Lower lobe of right lung (tissue), 2 donors: ENCODE measurements around the gene PPM1H. TPM values are rescaled to one million over a fixed set of nuclear protein-coding genes. Genes with fewer than 3 reads are reported as not detected.

Source experiments
- ATAC-seq, 2 donors: fragments of 200-7000 bp; cut with Tn5 transposase; one replicate each; pipeline ENCODE4 v1.9.1; 2020 to 2022; ENCODE audit warnings: mild to moderate bottlenecking in 2 of 2, moderate library complexity in 2 of 2
- DNase-seq: peaks from one replicate; pipeline ENCODE4 v3.0.0-alpha.2; 2020
- H3K27ac ChIP-seq: fragments of 200-600 bp; one replicate; pipeline ENCODE4 v1.8.0; 2022
- H3K27me3 ChIP-seq: fragments of 200-600 bp; one replicate; pipeline ENCODE4 v1.8.0; 2022; ENCODE audit warnings: low read depth
- H3K36me3 ChIP-seq: fragments of 200-600 bp; one replicate; pipeline ENCODE4 v1.8.0; 2022; ENCODE audit warnings: mild to moderate bottlenecking
- H3K4me1 ChIP-seq: fragments of 200-600 bp; one replicate; pipeline ENCODE4 v1.8.0; 2022
- H3K4me3 ChIP-seq: fragments of 200-600 bp; one replicate; pipeline ENCODE4 v1.8.0; 2022; ENCODE audit warnings: mild to moderate bottlenecking
- H3K9me3 ChIP-seq: fragments of 200-600 bp; one replicate; pipeline ENCODE4 v1.8.0; 2022
- intact Hi-C: fragments of 100-400 bp; cut with DNase I; formaldehyde crosslinking; loops from one replicate; pipeline ENCODE4 v1.11.0; 2022
- total RNA-seq: library from RNA; stranded (reverse); fragmentation: NEBNext Ultra II Directional; extraction: Animal tissue kit (Norgen Biotek cat#: 25700); gene quantifications from one replicate; pipeline ENCODE4 v1.2.1, GENCODE V29; 2021
- TF ChIP-seq, protein P1 (sequence below): fragments of 200-600 bp; IDR thresholded peaks from one replicate; pipeline ENCODE4 v1.8.0; 2022; ENCODE audit warnings: antibody characterized with exemption, mild to moderate bottlenecking
- donor health status: DM: no; HTN: yes; CAD: no; lungs with severe emphysema.

Gene PPM1H
- total RNA-seq, 1 donor from 2014 or later, result 6.8 TPM

DNA sequence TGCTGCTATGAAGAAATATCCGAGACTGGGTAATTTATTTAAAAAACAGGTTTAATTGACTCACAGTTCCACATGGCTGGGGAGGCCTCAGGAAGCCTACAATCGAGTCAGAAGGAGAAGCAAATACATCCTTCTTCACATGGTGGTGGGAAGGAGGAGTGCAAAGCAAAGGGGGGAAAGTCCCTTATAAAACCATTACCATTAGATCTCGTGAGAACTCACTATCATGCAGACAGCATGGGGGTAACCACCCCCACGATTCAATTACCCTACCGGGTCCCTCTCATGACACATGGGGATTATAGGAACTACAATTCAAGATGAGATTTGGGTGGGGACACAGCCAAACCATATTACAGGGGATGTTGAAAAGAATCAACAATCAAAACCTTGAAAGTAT, 74.9 kb downstream of the PPM1H start:
- H3K27me3 ChIP-seq, result no peaks in the 10 kb centered on the region
- intact Hi-C loops, result no loop called here
- H3K4me1 ChIP-seq, result peaks cover 7% of the 10 kb centered on the region
- H3K27ac ChIP-seq, result no peak overlapping the region
- TF ChIP-seq, protein P1, sequence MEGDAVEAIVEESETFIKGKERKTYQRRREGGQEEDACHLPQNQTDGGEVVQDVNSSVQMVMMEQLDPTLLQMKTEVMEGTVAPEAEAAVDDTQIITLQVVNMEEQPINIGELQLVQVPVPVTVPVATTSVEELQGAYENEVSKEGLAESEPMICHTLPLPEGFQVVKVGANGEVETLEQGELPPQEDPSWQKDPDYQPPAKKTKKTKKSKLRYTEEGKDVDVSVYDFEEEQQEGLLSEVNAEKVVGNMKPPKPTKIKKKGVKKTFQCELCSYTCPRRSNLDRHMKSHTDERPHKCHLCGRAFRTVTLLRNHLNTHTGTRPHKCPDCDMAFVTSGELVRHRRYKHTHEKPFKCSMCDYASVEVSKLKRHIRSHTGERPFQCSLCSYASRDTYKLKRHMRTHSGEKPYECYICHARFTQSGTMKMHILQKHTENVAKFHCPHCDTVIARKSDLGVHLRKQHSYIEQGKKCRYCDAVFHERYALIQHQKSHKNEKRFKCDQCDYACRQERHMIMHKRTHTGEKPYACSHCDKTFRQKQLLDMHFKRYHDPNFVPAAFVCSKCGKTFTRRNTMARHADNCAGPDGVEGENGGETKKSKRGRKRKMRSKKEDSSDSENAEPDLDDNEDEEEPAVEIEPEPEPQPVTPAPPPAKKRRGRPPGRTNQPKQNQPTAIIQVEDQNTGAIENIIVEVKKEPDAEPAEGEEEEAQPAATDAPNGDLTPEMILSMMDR, result no peak
- H3K4me3 ChIP-seq, result no peak overlapping the region
- no peak for ATAC-seq
- H3K36me3 ChIP-seq, result no peaks in the 10 kb centered on the region
- no peak for DNase-seq
- no peaks in the 10 kb centered on the region for H3K9me3 ChIP-seq

DNA sequence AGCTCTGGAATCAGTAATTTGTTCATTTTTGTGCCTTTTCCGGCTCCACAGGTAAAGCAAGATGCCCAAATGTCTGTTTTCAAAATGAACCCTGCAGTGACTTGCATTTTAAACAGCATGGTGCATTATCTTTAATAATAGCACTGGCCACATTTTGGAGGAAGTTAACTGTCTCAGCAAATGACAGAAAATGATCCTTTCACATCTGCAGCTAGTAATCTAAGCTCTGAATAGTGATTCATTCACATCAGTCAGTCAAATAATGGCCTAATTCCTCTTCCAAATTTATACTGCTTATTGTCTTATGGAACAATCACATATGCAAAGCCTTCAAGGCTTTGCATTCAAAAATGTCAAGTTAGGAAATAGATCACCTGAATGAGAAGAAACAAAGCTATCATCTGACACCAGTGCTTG, 75.6 kb downstream of the PPM1H start:
- ATAC-seq, result no peak
- no peaks in the 10 kb centered on the region for H3K36me3 ChIP-seq
- H3K27ac ChIP-seq, result no peak overlapping the region
- no peak overlapping the region for H3K4me3 ChIP-seq
- peaks cover 7% of the 10 kb centered on the region for H3K4me1 ChIP-seq
- TF ChIP-seq, protein P1, result no peak
- intact Hi-C loops, result no loop called here
- DNase-seq, result no peak
- H3K9me3 ChIP-seq, result no peaks in the 10 kb centered on the region
- no peaks in the 10 kb centered on the region for H3K27me3 ChIP-seq

DNA sequence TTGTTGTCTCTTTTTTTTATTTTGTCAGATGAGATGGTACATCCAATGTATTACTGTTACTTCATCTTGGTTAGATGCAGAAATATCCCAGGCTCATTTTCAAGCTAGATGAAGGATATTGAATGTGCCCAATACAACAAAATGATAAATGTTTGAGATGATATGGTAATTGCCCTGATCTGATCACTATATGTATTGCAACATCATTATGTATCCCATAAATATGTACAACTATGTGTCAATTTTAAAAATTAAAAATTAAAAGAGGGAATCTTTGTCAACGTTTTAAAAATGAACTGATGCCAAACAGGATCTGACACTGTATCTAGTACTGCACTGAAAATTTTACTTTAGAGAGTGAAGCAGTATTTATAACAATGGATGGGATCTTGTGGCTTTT, 78.5 kb downstream of the PPM1H start:
- TF ChIP-seq, protein P1, result no peak
- Histone ChIP-seq H3K4me3 (no peak overlapping the region), H3K36me3 (no peaks in the 10 kb centered on the region), H3K27me3 (no peaks in the 10 kb centered on the region), H3K27ac (no peak overlapping the region), H3K9me3 (no peaks in the 10 kb centered on the region), H3K4me1 (peaks cover 11% of the 10 kb centered on the region)
- DNase-seq (no peak), ATAC-seq (no peak)
- intact Hi-C loops, result no loop called here

DNA sequence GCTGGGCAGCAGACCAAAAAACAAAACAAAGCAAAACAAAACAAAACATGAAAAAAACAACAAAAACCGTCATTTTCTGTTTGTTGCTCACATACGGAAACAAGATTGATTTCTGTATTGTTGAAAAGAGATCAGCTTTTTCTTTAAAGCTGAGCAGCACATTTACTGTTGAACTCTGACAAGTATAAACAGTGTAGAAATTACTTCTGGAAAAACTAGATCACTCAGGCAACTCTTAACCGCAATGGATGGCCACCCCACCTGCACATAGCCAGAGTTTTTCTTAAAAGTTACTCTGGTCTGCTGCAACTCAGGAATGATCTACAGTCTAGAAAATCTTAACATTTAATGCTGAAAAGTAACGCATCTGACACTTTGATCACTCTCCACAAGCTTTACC, 80.9 kb downstream of the PPM1H start:
- H3K36me3 ChIP-seq, result no peaks in the 10 kb centered on the region
- TF ChIP-seq, protein P1, result no peak
- H3K27ac ChIP-seq, result no peak overlapping the region
- no peaks in the 10 kb centered on the region for H3K27me3 ChIP-seq
- no peaks in the 10 kb centered on the region for H3K9me3 ChIP-seq
- H3K4me1 ChIP-seq, result peaks cover 11% of the 10 kb centered on the region
- no peak overlapping the region for H3K4me3 ChIP-seq
- DNase-seq (no peak), ATAC-seq (no peak)
- intact Hi-C loops, result no loop called here

DNA sequence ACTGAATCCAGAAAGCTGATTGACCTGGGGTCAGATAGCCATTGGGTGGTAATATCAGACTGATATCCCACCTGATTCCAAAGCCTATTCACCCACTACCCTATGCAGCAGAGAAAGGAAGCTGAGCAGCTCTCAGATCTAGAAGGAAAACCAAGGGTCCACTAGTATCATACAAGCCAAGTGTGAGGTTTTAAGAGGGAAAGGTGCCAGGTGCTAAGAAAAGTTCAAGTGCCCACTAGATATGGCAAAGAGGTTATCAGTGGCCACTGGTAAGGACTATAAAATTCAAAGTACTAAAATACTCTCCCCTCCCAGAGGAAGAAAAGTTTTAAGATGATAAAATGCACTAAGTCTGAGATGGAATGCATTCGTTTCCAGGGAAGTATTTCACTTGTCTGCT, 85.6 kb downstream of the PPM1H start:
- peak in 1 of 2 donors; percentile 45 for ATAC-seq
- H3K27ac ChIP-seq, result no peak overlapping the region
- TF ChIP-seq, protein P1, result no peak
- no peaks in the 10 kb centered on the region for H3K36me3 ChIP-seq
- intact Hi-C loops, result no loop called here
- no peaks in the 10 kb centered on the region for H3K27me3 ChIP-seq
- H3K4me3 ChIP-seq, result no peak overlapping the region
- H3K4me1 ChIP-seq, result peaks cover 11% of the 10 kb centered on the region
- no peak for DNase-seq
- H3K9me3 ChIP-seq, result no peaks in the 10 kb centered on the region

DNA sequence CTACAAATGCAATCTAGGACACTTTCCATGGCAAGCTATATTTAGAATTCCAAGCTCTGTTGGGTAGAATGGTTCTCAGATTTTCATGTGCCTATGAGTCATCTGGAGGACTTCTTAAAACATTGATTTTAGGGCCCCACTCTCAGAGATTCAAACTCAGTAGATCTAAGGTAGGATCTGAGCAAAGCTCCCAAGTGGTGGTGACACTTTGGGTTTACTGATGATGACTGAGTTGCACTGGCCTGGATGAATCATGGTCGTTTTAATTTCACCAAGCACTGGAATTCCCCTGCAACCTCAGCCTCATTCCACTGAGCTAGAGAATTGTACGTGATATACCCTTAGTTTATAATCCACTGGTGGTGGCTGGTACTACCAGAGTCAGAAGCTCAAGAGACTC, 86.5 kb downstream of the PPM1H start:
- Histone ChIP-seq H3K9me3 (no peaks in the 10 kb centered on the region), H3K4me1 (peaks cover 7% of the 10 kb centered on the region), H3K4me3 (no peak overlapping the region), H3K27me3 (no peaks in the 10 kb centered on the region), H3K36me3 (no peaks in the 10 kb centered on the region), H3K27ac (no peak overlapping the region)
- TF ChIP-seq, protein P1, result no peak
- DNase-seq (no peak), ATAC-seq (peak; percentile 26 to 29)
- intact Hi-C loops, result no loop called here
